Vagina (tissue), 2 donors: ENCODE measurements around the gene DDX51.

Source experiments
- POLR2A ChIP-seq, 2 donors: fragments of 450-650 bp; IDR thresholded peaks; one replicate each; pipeline ENCODE4 v1.6.1; 2017; ENCODE audit warnings: antibody characterized with exemption in 2 of 2, mild to moderate bottlenecking in 2 of 2, moderate library complexity in 2 of 2
- TF ChIP-seq, protein P1 (sequence below), 3 experiments: fragments of 450-650 bp in 2 of 3; fragments of 200-600 bp in 1 of 3; sonication (generic) in 1 of 3; IDR thresholded peaks; one replicate each; pipeline ENCODE4 v1.5.1; 2017 to 2019; ENCODE audit warnings: antibody characterized with exemption in 3 of 3, mild to moderate bottlenecking in 2 of 3, moderate library complexity in 2 of 3

- TF ChIP-seq, protein P1, sequence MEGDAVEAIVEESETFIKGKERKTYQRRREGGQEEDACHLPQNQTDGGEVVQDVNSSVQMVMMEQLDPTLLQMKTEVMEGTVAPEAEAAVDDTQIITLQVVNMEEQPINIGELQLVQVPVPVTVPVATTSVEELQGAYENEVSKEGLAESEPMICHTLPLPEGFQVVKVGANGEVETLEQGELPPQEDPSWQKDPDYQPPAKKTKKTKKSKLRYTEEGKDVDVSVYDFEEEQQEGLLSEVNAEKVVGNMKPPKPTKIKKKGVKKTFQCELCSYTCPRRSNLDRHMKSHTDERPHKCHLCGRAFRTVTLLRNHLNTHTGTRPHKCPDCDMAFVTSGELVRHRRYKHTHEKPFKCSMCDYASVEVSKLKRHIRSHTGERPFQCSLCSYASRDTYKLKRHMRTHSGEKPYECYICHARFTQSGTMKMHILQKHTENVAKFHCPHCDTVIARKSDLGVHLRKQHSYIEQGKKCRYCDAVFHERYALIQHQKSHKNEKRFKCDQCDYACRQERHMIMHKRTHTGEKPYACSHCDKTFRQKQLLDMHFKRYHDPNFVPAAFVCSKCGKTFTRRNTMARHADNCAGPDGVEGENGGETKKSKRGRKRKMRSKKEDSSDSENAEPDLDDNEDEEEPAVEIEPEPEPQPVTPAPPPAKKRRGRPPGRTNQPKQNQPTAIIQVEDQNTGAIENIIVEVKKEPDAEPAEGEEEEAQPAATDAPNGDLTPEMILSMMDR (IDR thresholded peaks at IDR 0.05): no peak
- TF ChIP-seq POLR2A (IDR thresholded peaks at IDR 0.05): no peak
Observed at GRCh38 chr12:132168311-132169031, 24.4 kb upstream of the DDX51 start.
